Ovary (tissue), 9 donors: ENCODE data around the gene NDUFA13. TPM values are rescaled to one million over a fixed set of nuclear protein-coding genes. Genes with fewer than 3 reads are reported as not detected.
A peak's percentile ranks its signal among the peaks of the same experiment; 100 is the strongest.

Source experiments
- DNase-seq, 5 donors: peaks; one replicate each; pipeline ENCODE4 v3.0.0-alpha.2; 2019 to 2020
- H3K27ac ChIP-seq, 2 donors: fragments of 200-600 bp; one replicate each; pipeline versions ENCODE4 v1.5.1 to v1.8.0; 2019 to 2022
- H3K27me3 ChIP-seq: fragments of 200-600 bp; one replicate; pipeline ENCODE4 v1.8.0; 2022
- H3K36me3 ChIP-seq: fragments of 200-600 bp; sonication (generic); one replicate; pipeline ENCODE4 v1.5.1; 2019
- H3K4me1 ChIP-seq: one replicate; pipeline ENCODE4 v1.8.1; 2013; ENCODE audit warnings: mild to moderate bottlenecking, moderate library complexity; ENCODE audit not compliant: insufficient read depth
- H3K4me3 ChIP-seq: fragments of 200-600 bp; sonication (generic); one replicate; pipeline ENCODE4 v1.5.1; 2017
- H3K9me3 ChIP-seq, 2 donors: fragments of 200-600 bp in 1 of 2; sonication (generic) in 1 of 2; one replicate each; pipeline versions ENCODE4 v1.5.1 to v1.8.1; 2013 to 2019; ENCODE audit warnings: mild to moderate bottlenecking in 1 of 2, moderate library complexity in 1 of 2
- EP300 ChIP-seq: sonication (generic); formaldehyde crosslinking; IDR thresholded peaks from one replicate; pipeline ENCODE4 v1.6.1; 2017; ENCODE audit warnings: antibody characterized with exemption
- POLR2A ChIP-seq: fragments of 450-650 bp; IDR thresholded peaks from one replicate; pipeline ENCODE4 v1.6.1; 2017; ENCODE audit warnings: antibody characterized with exemption, mild to moderate bottlenecking, moderate library complexity
- whole genome bisulfite sequencing, 3 donors: extraction: QIAGEN DNeasy Blood & Tissue Kit in 1 of 3; methylation state at CpG; one replicate each; pipeline versions ENCODE4 v1.1.5 to v1.1.7; 2013 to 2017; 5-methylcytosine and 5-hydroxymethylcytosine counted together
- intact Hi-C, 4 donors: fragments of 100-400 bp; cut with DNase I; formaldehyde crosslinking; loops; one replicate each; pipeline versions ENCODE4 v1.11.0 to v1.15.1; 2022 to 2023
- polyA plus RNA-seq, 2 donors: library from polyadenylated mRNA; stranded (reverse); fragments of 200-250 nt in 1 of 2; fragments of 350-450 nt in 1 of 2; fragmentation: Illumina TruSeq in 1 of 2; extraction: RNeasy Lipid Tissue Mini Kit (QIAGEN cat#74804) in 1 of 2; gene quantifications; one replicate each; pipeline ENCODE4 v1.2.3, GENCODE V29; 2013 to 2014
- total RNA-seq, 7 donors: library from RNA; depleted of rRNA in 2 of 7; stranded (reverse); fragments of >200 nt in 2 of 7; fragmentation: NEBNext Ultra II Directional in 3 of 7; extraction: Animal tissue kit (Norgen Biotek cat#: 25700) in 3 of 7; gene quantifications; one replicate each; pipeline versions ENCODE4 v1.1.0 to v1.2.4, GENCODE V29; 2016 to 2023
- TF ChIP-seq, protein P1 (sequence below), 3 donors: fragments of 450-650 bp in 2 of 3; fragments of 200-600 bp in 1 of 3; IDR thresholded peaks; one replicate each; pipeline versions ENCODE4 v1.5.1 to v1.8.0; 2016 to 2022; ENCODE audit warnings: antibody characterized with exemption in 3 of 3, mild to moderate bottlenecking in 1 of 3
- donor health status: DM: no; HTN: no; CAD: no; lungs with moderate emphysema.
- donor health status: DM: no; HTN: no; CAD: no.
- donor health status: Bipolar disorder and iron deficiency.
- donor health status: DM: yes; HTN: yes; CAD: no.
- donor health status: DM: no; HTN: no; CAD: no.
- donor health status: DM: yes; HTN: yes; CAD: no.

The NDUFA13 gene
- total and polyA plus RNA-seq, 9 donors, result 33.5 to 291 (median 202) TPM

DNA sequence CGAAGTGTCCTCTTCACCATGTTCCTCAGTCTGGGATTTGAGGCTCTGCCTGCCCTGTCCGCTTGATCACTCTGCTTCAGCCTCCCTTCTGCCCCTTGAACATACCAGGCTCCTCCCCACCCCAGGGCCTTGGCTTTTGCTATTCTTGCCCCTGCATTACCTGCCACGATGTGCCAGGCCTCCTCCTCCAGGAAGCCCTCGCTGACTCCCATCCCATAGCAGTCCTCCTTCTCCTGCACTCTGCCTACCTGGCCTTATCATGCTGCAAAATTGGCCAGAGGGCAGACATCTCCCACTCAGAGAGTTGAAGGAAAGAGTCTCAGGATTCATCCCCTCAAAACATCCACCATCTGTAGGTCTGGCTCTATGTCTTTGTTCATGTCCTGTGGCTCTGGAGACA lies 14.9 kb downstream of the NDUFA13 start:
- WGBS, 3 donors, result 75 to 80% (median 79%) methylated on average over 4 of the region's 4 CpGs
- no peak for DNase-seq
- Histone ChIP-seq H3K4me3 (no peak overlapping the region), H3K9me3 (no peaks in the 10 kb centered on the region), H3K27me3 (no peaks in the 10 kb centered on the region), H3K36me3 (no peaks in the 10 kb centered on the region), H3K27ac (no peak overlapping the region), H3K4me1 (no peaks in the 10 kb centered on the region)
- intact Hi-C loops, result loop anchor here in 3 of 4 donors (2.0 to 5.0 kb wide), 3 partner anchors 111 to 426 kb away; partner anchors contain the start of gene GMIP (in 1 of the 3)
- TF ChIP-seq EP300 (no peak), POLR2A (no peak)
- TF ChIP-seq, protein P1, sequence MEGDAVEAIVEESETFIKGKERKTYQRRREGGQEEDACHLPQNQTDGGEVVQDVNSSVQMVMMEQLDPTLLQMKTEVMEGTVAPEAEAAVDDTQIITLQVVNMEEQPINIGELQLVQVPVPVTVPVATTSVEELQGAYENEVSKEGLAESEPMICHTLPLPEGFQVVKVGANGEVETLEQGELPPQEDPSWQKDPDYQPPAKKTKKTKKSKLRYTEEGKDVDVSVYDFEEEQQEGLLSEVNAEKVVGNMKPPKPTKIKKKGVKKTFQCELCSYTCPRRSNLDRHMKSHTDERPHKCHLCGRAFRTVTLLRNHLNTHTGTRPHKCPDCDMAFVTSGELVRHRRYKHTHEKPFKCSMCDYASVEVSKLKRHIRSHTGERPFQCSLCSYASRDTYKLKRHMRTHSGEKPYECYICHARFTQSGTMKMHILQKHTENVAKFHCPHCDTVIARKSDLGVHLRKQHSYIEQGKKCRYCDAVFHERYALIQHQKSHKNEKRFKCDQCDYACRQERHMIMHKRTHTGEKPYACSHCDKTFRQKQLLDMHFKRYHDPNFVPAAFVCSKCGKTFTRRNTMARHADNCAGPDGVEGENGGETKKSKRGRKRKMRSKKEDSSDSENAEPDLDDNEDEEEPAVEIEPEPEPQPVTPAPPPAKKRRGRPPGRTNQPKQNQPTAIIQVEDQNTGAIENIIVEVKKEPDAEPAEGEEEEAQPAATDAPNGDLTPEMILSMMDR (IDR thresholded peaks at IDR 0.05), result no peak

DNA sequence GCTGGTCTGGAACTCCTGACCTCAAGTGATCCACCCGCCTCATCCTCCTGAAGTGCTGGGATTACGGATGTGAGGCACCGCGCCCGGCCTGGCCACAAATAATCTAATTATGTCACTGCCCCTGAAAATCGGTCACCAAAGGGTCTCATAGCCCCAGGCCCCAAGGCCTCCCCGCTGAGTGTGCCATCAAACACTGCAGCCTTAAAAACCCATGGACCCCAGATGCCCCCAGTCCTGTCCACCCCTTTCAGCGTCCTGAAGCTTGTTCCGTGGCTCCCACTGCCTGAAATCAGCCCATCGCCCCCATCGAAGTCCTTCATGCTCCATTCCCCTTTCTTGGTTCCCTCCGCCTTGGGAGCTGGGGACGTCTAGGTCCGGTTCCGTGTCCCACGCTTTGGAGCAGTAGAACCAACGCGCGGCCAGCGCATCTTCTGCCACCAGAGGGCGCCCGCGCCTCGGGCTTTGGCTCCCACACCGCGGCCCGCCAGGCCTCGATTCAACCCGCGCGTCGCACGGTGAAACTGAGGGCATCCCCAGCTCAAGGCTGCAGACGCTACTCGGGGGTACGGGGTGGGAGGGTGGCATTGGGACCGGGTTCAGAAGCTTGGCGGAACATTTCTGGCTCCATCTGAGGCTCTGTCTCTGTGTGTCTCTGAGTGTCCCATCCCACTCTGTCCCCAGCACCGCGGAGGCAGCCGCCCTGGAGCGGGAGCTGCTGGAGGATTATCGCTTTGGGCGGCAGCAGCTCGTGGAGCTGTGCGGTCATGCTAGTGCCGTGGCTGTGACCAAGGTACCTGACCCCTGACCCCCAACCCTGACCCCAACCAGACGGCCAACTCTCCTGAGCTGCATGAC lies 16.2 kb downstream of the NDUFA13 start:
- Histone ChIP-seq H3K4me3 (no peak overlapping the region), H3K27me3 (no peaks in the 10 kb centered on the region), H3K9me3 (no peaks in the 10 kb centered on the region), H3K4me1 (no peaks in the 10 kb centered on the region), H3K27ac (no peak overlapping the region), H3K36me3 (no peaks in the 10 kb centered on the region)
- DNase-seq, result peak; percentile 76 to 93 (median 89)
- no peak for TF ChIP-seq EP300
- TF ChIP-seq, protein P1 (IDR thresholded peaks at IDR 0.05), result peak; percentile 92 to 94 (median 92)
- 20 to 21% (median 20%) methylated on average over 48 of the region's 48 CpGs for WGBS, 3 donors
- intact Hi-C loops, result loop anchor here (1.0 to 5.0 kb wide), 6 partner anchors 110 to 427 kb away; partner anchors contain the start of gene GMIP (in 3 of the 4)

DNA sequence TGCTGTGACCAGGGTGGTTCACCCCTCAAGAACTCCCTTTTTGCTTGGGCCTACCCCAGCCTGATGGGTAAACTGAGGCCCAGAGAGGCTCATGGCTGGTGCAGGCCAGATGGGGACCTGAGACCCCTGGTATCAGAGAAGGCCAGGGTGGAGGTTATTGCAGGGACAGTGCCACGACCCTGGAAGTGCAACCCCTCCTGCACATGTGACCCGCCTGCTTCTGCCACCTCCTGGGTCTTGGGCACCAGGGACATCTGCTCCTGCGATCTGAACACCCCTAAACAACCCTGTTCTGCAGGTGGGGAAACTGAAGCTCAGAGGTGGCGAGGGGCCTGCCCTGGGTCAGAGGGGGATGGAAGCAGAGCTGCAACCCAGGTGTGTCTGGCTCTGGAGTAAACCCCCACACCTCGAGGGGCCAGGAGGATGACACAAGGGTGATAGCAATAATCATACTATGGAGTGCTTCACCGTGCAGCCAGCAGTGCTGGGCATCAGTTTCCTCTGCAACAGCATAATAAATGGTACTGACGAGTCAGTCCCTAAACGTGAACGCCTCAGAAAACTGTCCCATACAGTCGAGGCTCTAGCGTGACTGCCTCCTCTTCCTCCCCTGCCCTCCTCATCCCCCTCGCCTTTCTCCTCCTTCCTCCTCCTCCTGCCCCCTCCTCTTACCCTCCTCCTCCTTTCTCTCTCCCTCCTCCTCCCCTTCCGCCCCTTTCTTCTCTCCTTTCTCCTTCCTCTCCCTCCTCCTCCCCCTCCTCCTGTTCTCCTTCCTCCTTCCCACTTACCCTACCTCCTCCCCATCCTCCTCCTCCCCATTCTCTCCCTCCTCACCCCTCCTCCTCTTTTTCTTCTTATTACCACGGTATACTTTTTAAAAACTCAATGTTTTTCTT lies 17.0 kb downstream of the NDUFA13 start:
- Histone ChIP-seq H3K27ac (no peak overlapping the region), H3K4me1 (peaks cover 3% of the 10 kb centered on the region), H3K4me3 (no peak overlapping the region), H3K9me3 (no peaks in the 10 kb centered on the region), H3K27me3 (no peaks in the 10 kb centered on the region), H3K36me3 (no peaks in the 10 kb centered on the region)
- TF ChIP-seq EP300 (no peak), POLR2A (no peak)
- TF ChIP-seq, protein P1 (IDR thresholded peaks at IDR 0.05), result no peak
- no peak for DNase-seq
- WGBS, 3 donors, result 51 to 61% (median 58%) methylated on average over 14 of the region's 14 CpGs
- intact Hi-C loops, result loop anchor here in 3 of 4 donors (1.0 to 5.0 kb wide), 5 partner anchors 109 to 426 kb away; partner anchors contain the start of gene GMIP (in 3 of the 3)

DNA sequence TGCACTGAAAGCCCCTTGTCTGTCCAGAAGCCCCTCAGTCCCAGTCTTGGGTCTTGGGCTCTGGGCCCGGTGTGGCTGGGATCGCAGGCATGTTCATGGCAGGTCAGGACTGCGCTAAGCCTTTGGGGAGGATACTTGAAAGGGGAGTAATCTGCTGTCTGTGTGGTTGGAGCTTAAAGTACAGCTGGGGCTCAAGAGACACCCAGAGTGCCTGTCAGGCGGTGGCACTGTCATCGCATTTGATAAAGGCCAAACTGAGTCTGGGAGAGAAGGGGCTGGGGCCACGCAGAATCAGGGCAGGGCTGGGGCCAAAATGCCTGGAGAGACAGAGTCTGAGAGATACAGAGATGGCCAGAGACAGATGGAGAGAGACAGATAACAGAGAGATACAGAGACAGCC lies 17.8 kb downstream of the NDUFA13 start:
- 64 to 70% (median 66%) methylated on average over 6 of the region's 6 CpGs for WGBS, 3 donors

More for the DNA sequence above, 17.8 kb downstream of the NDUFA13 start:
- H3K27ac ChIP-seq, result no peak overlapping the region
- DNase-seq, result no peak
- no peaks in the 10 kb centered on the region for H3K27me3 ChIP-seq
- H3K4me1 ChIP-seq, result peaks cover 7% of the 10 kb centered on the region
- intact Hi-C loops, result loop anchor here in 3 of 4 donors (2.0 to 5.0 kb wide), 4 partner anchors 108 to 425 kb away; partner anchors contain the start of gene GMIP (in 2 of the 3)
- H3K4me3 ChIP-seq, result no peak overlapping the region
- TF ChIP-seq EP300 (no peak), POLR2A (no peak)
- TF ChIP-seq, protein P1 (IDR thresholded peaks at IDR 0.05), result no peak
- H3K9me3 ChIP-seq, result no peaks in the 10 kb centered on the region
- H3K36me3 ChIP-seq, result no peaks in the 10 kb centered on the region
